Motor neuron (in vitro differentiated cells): ENCODE measurements around the gene TNNI2. TPM values are rescaled to one million over a fixed set of nuclear protein-coding genes. Genes with fewer than 3 reads are reported as not detected.
"Not testable (repeated sequence)": the region's sequence is repeated elsewhere in the genome, so short reads cannot be mapped to it uniquely, and the experiment has no call there.

Experiments used
- ATAC-seq, 8 experiments: fragments of 200-7000 bp; cut with Tn5 transposase; replicated peaks in 6 of 8; 2 replicates each; pipeline ENCODE4 v1.8.0; 2021; ENCODE audit warnings: mild to moderate bottlenecking in 8 of 8, moderate library complexity in 8 of 8
- H3K27ac ChIP-seq, 2 donors: fragments of 250-450 bp; sonication (Bioruptor Pico); 2 replicates each; pipeline ENCODE4 v1.9.0; 2021; ENCODE audit warnings: antibody characterized with exemption in 2 of 2, mild to moderate bottlenecking in 2 of 2, moderate library complexity in 1 of 2
- H3K4me1 ChIP-seq, 2 donors: fragments of 250-450 bp; sonication (Bioruptor Pico); replicated peaks in 1 of 2; 2 replicates each; pipeline ENCODE4 v1.6.1; 2021; ENCODE audit warnings: antibody characterized with exemption in 2 of 2, mild to moderate bottlenecking in 2 of 2, moderate library complexity in 1 of 2
- H3K4me3 ChIP-seq, 5 donors: fragments of 250-450 bp; sonication (Bioruptor Pico); 2 replicates each; pipeline ENCODE4 v1.9.0; 2021; ENCODE audit warnings: antibody characterized with exemption in 5 of 5, mild to moderate bottlenecking in 5 of 5, moderate library complexity in 4 of 5
- WGBS, 10 experiments: fragments of 450-650 bp; shearing (Covaris generic); methylation state at CpG; one replicate each; pipeline ENCODE4 v1.0.0; 2022; 5-methylcytosine and 5-hydroxymethylcytosine counted together
- in situ Hi-C, 9 experiments: fragments of 400-800 bp; cut with MboI; loops; one replicate each; pipeline ENCODE4 v1.15.0; 2021; ENCODE audit warnings: low sequenced_read_pairs in 9 of 9, low pct_unique_long_range_greater_than_20kb in 2 of 9; ENCODE audit not compliant: unreplicated experiment in 9 of 9
- total RNA-seq, 8 experiments: library from RNA; unstranded; fragments of 300-600 nt; gene quantifications; 2 replicates each; pipeline versions ENCODE4 v1.2.3 to v1.2.4, GENCODE V29; 2022

The TNNI2 gene
- total RNA-seq, result under 1 TPM in 1 of 8 experiments, not detected in 7; 0.43 TPM

GRCh38 chr11:1838426-1839144 is at the start of gene TNNI2:
TNNI2 (plus strand) TSS chr11:1838981; CDS start chr11:1839697, 716 bp downstream.
- WGBS, 10 experiments, result 0 to 80% (median 53%) methylated on average over 1 to 3 of the region's 32 CpGs; no CpG with 5 or more reads in 7 of the 10 experiments
- Histone ChIP-seq H3K4me3 (no peak within 1 kb of the TSS), H3K4me1 (peaks cover 0 to 3% of the 10 kb centered on the region in 2 donors), H3K27ac (no peak within 1 kb of the TSS)
- in situ Hi-C loops, result loop anchor here in 3 of 9 experiments (10.0 to 25.0 kb wide), 2 partner anchors 144 to 176 kb away; partner anchors contain the start of gene KRTAP5-6 (in 2 of the 3)
- ATAC-seq, result no peak

DNA sequence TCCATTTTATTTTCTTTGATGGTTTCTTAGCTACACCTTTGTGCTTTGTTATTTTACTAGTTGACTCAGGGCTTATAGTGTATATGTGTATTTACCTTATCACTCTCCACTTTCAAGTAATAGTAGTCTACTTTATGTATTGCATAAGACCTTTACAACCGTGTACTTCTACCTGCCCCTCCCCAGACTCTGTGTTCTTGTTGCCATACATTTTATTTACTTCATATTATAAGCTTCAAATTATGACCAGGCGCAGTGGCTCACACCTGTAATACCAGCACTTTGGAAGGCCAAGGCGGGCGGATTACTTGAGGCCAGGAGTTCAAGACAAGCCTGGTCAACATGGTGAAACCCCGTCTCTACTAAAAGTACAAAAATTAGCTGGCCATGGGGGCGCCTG is 46.9 kb upstream of the TNNI2 start:
- WGBS, 10 experiments, result 47 to 100% (median 63%) methylated on average over 1 to 6 of the region's 6 CpGs; no CpG with 5 or more reads in 3 of the 10 experiments
- in situ Hi-C loops, result no loop called here
- no peak overlapping the region for H3K27ac ChIP-seq
- H3K4me3 ChIP-seq, result no peak overlapping the region
- ATAC-seq, result no peak
- no peaks in the 10 kb centered on the region for H3K4me1 ChIP-seq

GRCh38 chr11:1792461-1792860 is 46.3 kb upstream of the TNNI2 start:
- H3K27ac ChIP-seq, result no peak overlapping the region
- H3K4me3 ChIP-seq, result no peak overlapping the region
- no peaks in the 10 kb centered on the region for H3K4me1 ChIP-seq
- in situ Hi-C loops, result no loop called here
- no peak for ATAC-seq
- WGBS, 10 experiments, result 54 to 100% (median 88%) methylated on average over 1 to 12 of the region's 12 CpGs

DNA sequence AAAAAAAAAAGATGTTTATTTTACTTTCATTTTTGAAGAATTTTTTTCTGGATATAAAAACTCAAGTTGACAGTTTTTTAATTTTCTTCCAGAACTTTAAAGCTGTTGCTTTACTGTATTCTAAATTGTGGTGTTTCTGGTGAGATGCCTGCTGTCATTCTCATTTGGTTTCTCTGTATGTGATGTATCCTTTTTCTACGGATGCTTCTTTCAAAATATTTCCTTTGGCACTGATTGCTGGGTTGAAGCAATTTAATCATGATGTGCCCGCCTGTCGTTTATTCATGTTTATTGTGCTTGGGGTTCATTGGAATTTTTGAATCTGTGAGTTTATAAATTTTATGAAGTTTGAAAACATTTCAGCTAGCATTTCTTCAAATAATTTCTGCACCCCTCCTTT is 45.7 kb upstream of the TNNI2 start:
- Histone ChIP-seq H3K27ac (no peak overlapping the region), H3K4me1 (no peaks in the 10 kb centered on the region), H3K4me3 (no peak overlapping the region)
- ATAC-seq, result no peak
- in situ Hi-C loops, result no loop called here
- WGBS, 10 experiments, result 3 to 100% (median 67%) methylated on average over 2 to 3 of the region's 3 CpGs

DNA sequence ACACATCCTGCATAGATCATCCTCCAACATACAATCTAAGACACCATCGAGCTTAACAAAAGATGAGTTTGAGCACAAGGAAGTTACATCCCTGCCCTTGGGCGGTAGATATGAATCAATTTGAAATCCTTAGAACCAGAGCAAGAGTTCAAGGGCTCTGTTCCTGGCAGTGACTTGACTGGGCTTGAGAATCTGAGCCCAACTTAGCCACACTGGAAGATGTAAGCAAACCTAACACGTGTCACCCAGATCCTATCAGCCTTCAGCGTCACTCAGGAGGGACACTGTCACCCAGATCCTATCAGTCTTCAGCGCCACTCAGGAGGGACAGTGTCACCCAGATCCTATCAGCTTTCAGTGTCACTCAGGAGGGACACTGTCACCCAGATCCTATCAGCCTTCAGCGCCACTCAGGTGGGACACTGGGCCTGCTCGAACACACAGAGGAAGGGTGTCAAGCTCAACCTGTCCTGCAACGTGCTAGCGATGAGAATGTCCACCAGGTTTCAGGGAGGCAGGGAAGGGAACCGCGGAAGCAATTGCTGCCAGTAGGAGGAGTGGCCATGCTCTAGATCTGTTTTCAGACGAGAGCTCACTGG is 42.3 kb upstream of the TNNI2 start:
- in situ Hi-C loops, result no loop called here
- Histone ChIP-seq H3K27ac (no peak overlapping the region), H3K4me3 (no peak overlapping the region), H3K4me1 (no peaks in the 10 kb centered on the region)
- peak in 2 of 8 experiments; percentile 22 to 76 for ATAC-seq
- WGBS, 10 experiments, result 36 to 100% (median 56%) methylated on average over 1 to 7 of the region's 12 CpGs; no CpG with 5 or more reads in 4 of the 10 experiments

DNA sequence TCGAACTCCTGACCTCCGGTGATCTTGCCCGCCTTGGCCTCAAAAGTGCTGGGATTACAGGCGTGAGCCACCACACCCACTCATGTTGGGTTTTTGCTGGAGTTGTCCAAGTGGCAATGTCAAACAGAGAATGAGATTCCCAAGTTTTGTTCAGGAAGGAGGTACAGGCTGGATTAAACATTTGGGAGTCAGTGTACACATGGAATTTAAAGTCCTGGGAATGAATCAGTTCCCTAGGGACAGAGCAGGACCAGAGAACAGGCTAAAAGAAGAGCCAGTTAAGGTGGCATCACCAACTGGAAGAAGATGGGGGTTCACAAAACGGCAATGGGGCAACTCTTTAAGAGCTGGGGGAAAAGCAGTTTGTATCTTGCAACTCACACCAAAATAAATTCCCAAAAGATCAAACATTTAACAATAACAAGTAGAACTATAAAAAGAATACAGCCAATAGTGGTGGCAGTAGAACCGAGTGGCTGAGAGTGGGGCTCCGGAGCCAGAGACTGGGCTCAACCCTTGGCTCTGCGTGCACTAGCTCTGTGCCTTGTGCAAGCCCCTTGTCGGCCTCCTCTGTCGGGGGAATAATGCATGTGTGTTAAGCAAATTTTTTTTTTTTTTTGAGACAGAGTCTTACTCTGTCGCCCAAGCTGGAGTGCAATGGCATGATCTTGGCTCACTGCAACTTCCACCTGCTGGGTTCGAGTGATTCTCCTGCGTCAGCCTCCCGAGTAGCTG is 41.2 kb upstream of the TNNI2 start:
- in situ Hi-C loops, result no loop called here
- WGBS, 10 experiments, result 21 to 91% (median 83%) methylated on average over 2 to 14 of the region's 14 CpGs; no CpG with 5 or more reads in 1 of the 10 experiments
- Histone ChIP-seq H3K27ac (no peak overlapping the region), H3K4me1 (no peaks in the 10 kb centered on the region), H3K4me3 (no peak overlapping the region)
- ATAC-seq, result no peak

- no peak overlapping the region for H3K4me3 ChIP-seq
- in situ Hi-C loops, result loop anchor here in 3 of 9 experiments (25.0 kb wide), 1 partner anchor 91 kb away; no protein-coding TSS in a partner anchor
- H3K27ac ChIP-seq, result no peak overlapping the region
- WGBS, 10 experiments, result 60 to 100% (median 90%) methylated on average over 1 to 7 of the region's 20 CpGs; no CpG with 5 or more reads in 6 of the 10 experiments
- no peak for ATAC-seq
- H3K4me1 ChIP-seq, result no peaks in the 10 kb centered on the region
Measured at GRCh38 chr11:1803246-1803645, 35.5 kb upstream of the TNNI2 start.

GRCh38 chr11:1803835-1804519 is 34.8 kb upstream of the TNNI2 start:
- in situ Hi-C loops, result loop anchor here in 3 of 9 experiments (25.0 kb wide), 1 partner anchor 92 kb away; no protein-coding TSS in a partner anchor
- not testable (repeated sequence) for H3K27ac ChIP-seq, H3K4me1 ChIP-seq, ATAC-seq, H3K4me3 ChIP-seq
- 60 to 90% (median 89%) methylated on average over 1 to 3 of the region's 42 CpGs; no CpG with 5 or more reads in 7 of the 10 experiments for WGBS, 10 experiments

- WGBS, 10 experiments, result 29 to 100% (median 88%) methylated on average over 1 to 5 of the region's 15 CpGs; no CpG with 5 or more reads in 4 of the 10 experiments
- no peak for ATAC-seq
- Histone ChIP-seq H3K4me3 (no peak overlapping the region), H3K4me1 (no peaks in the 10 kb centered on the region), H3K27ac (no peak overlapping the region)
- in situ Hi-C loops, result loop anchor here in 3 of 9 experiments (25.0 kb wide), 1 partner anchor 93 kb away; no protein-coding TSS in a partner anchor
Measured at GRCh38 chr11:1805525-1805924, 33.3 kb upstream of the TNNI2 start.

GRCh38 chr11:1807264-1807995 is 31.4 kb upstream of the TNNI2 start:
- Histone ChIP-seq H3K4me3 (no peak overlapping the region), H3K27ac (no peak overlapping the region), H3K4me1 (no peaks in the 10 kb centered on the region)
- in situ Hi-C loops, result loop anchor here in 3 of 9 experiments (25.0 kb wide), 1 partner anchor 95 kb away; no protein-coding TSS in a partner anchor
- peak in 1 of 8 experiments; percentile 24 for ATAC-seq
- WGBS, 10 experiments, result 33 to 74% (median 66%) methylated on average over 1 to 14 of the region's 14 CpGs

- no peaks in the 10 kb centered on the region for H3K4me1 ChIP-seq
- ATAC-seq, result no peak
- H3K4me3 ChIP-seq, result no peak overlapping the region
- in situ Hi-C loops, result loop anchor here in 4 of 9 experiments (10.0 to 25.0 kb wide), 2 partner anchors 98 to 106 kb away; no protein-coding TSS in a partner anchor
- WGBS, 10 experiments, result 29 to 100% (median 68%) methylated on average over 1 to 10 of the region's 10 CpGs; no CpG with 5 or more reads in 1 of the 10 experiments
- H3K27ac ChIP-seq, result no peak overlapping the region
Measured at GRCh38 chr11:1810761-1811160, 28.0 kb upstream of the TNNI2 start.

DNA sequence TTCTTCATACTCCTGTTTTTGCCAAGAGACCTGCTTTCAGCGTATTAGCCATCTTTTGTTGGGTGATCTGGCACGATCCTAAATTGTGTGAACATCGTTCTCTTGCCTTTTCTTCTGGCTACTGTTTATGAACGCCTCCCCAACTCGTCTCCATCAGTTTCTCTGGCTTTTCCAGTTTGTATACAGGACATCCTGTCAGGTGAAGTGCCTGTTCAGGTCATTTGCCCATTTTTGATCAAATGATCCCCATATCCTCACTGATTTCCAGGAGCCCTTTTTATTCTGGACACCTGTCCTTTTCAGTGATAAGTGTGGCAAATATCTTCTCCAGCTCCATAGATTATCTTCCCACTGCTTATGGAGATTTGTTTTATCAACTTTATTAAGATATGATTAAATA is 26.5 kb upstream of the TNNI2 start:
- ATAC-seq, result no peak
- H3K27ac ChIP-seq, result no peak overlapping the region
- no peaks in the 10 kb centered on the region for H3K4me1 ChIP-seq
- 0 to 100% (median 60%) methylated on average over 1 to 5 of the region's 5 CpGs for WGBS, 10 experiments
- no peak overlapping the region for H3K4me3 ChIP-seq
- in situ Hi-C loops, result loop anchor here in 4 of 9 experiments (10.0 to 25.0 kb wide), 2 partner anchors 100 to 107 kb away; no protein-coding TSS in a partner anchor
